GM19328 (cell line): ENCODE data around the gene SYNRG.
A peak's percentile ranks its signal among the peaks of the same experiment; 100 is the strongest.
"Not testable (repeated sequence)": the region's sequence is repeated elsewhere in the genome, so short reads cannot be mapped to it uniquely, and the experiment has no call there.

Experiments
- ATAC-seq: cut with Tn5 transposase; IDR thresholded peaks from one replicate; pipeline ENCODE4 v1.9.1; 2021; ENCODE audit warnings: mild to moderate bottlenecking, moderate library complexity; ENCODE audit not compliant: unreplicated experiment

SYNRG gene

GRCh38 chr17:37609170-37610040 lies at the start of gene SYNRG:
SYNRG (minus strand) TSS chr17:37609418; CDS start chr17:37609355, 63 bp downstream.
- peak; percentile 82 for ATAC-seq

- no peak for ATAC-seq
These were observed 48.0 kb upstream of the SYNRG start for GRCh38 chr17:37657202-37657601.

GRCh38 chr17:37651849-37652248 lies 42.6 kb upstream of the SYNRG start:
- ATAC-seq, result no peak

- no peak for ATAC-seq
These were observed 41.3 kb upstream of the SYNRG start for GRCh38 chr17:37650419-37651003.

GRCh38 chr17:37648555-37648954 lies 39.3 kb upstream of the SYNRG start:
- ATAC-seq, result no peak

- no peak for ATAC-seq
These were observed 38.6 kb upstream of the SYNRG start for GRCh38 chr17:37647856-37648255.

GRCh38 chr17:37643869-37644268 lies 34.7 kb upstream of the SYNRG start:
- no peak for ATAC-seq

GRCh38 chr17:37643118-37643766 lies 34.0 kb upstream of the SYNRG start, which contains the start of gene DDX52:
DDX52 (minus strand) TSS chr17:37643446; CDS start chr17:37643420, 26 bp downstream.
- peak; percentile 64 for ATAC-seq

- ATAC-seq, result no peak
These were observed 33.5 kb upstream of the SYNRG start for GRCh38 chr17:37642681-37643080.

- ATAC-seq, result no peak
These were observed 30.8 kb upstream of the SYNRG start for GRCh38 chr17:37640015-37640414.

GRCh38 chr17:37637956-37638355 lies 28.7 kb upstream of the SYNRG start:
- no peak for ATAC-seq

GRCh38 chr17:37616430-37616829 lies 7.2 kb upstream of the SYNRG start:
- ATAC-seq, result not testable (repeated sequence)

- ATAC-seq, result no peak
These were observed 5.6 kb upstream of the SYNRG start for GRCh38 chr17:37614823-37615222.

GRCh38 chr17:37614391-37614790 lies 5.2 kb upstream of the SYNRG start:
- ATAC-seq, result no peak

GRCh38 chr17:37610971-37611370 lies 1.8 kb upstream of the SYNRG start:
- no peak for ATAC-seq

- not testable (repeated sequence) for ATAC-seq
These were observed 813 bp upstream of the SYNRG start for GRCh38 chr17:37610041-37610420.

GRCh38 chr17:37608351-37609169 lies 658 bp downstream of the SYNRG start:
- ATAC-seq, result peak; percentile 16

GRCh38 chr17:37607637-37608331 lies 1.4 kb downstream of the SYNRG start:
- ATAC-seq, result no peak

- no peak for ATAC-seq
These were observed 3.3 kb downstream of the SYNRG start for GRCh38 chr17:37605813-37606505.

- ATAC-seq, result no peak
These were observed 4.1 kb downstream of the SYNRG start for GRCh38 chr17:37605081-37605480.
